Left lung (tissue), 10 donors: ENCODE measurements around the gene RTEL1. TPM values are rescaled to one million over a fixed set of nuclear protein-coding genes. Genes with fewer than 3 reads are reported as not detected.
"Not testable (repeated sequence)": the region's sequence is repeated elsewhere in the genome, so short reads cannot be mapped to it uniquely, and the experiment has no call there.

Experiments used
- ATAC-seq: fragments of 200-7000 bp; cut with Tn5 transposase; one replicate; pipeline ENCODE4 v1.9.1; 2020; ENCODE audit warnings: moderate library complexity
- DNase-seq, 4 donors: peaks; one replicate each; pipeline ENCODE4 v3.0.0-alpha.2; 2013 to 2020
- H3K27ac ChIP-seq, 2 donors: fragments of 200-600 bp; sonication (generic) in 1 of 2; one replicate each; pipeline versions ENCODE4 v1.5.0 to v1.8.0; 2020 to 2021
- H3K27me3 ChIP-seq, 2 donors: fragments of 200-600 bp; sonication (generic) in 1 of 2; one replicate each; pipeline versions ENCODE4 v1.5.0 to v1.8.0; 2020 to 2021
- H3K36me3 ChIP-seq, 2 donors: fragments of 200-600 bp; sonication (generic) in 1 of 2; one replicate each; pipeline versions ENCODE4 v1.5.0 to v1.8.0; 2020 to 2021
- H3K4me1 ChIP-seq, 2 donors: fragments of 200-600 bp; one replicate each; pipeline ENCODE4 v1.8.0; 2021
- H3K4me3 ChIP-seq, 2 donors: fragments of 200-600 bp; sonication (generic) in 1 of 2; one replicate each; pipeline versions ENCODE4 v1.5.0 to v1.8.0; 2020 to 2021; ENCODE audit warnings: mild to moderate bottlenecking in 1 of 2
- H3K9me3 ChIP-seq, 2 donors: fragments of 200-600 bp; sonication (generic) in 1 of 2; one replicate each; pipeline versions ENCODE4 v1.5.0 to v1.8.0; 2020 to 2021
- CTCF ChIP-seq, 2 donors: fragments of 200-600 bp; sonication (generic) in 1 of 2; IDR thresholded peaks; one replicate each; pipeline versions ENCODE4 v1.5.0 to v1.8.0; 2021; ENCODE audit warnings: antibody characterized with exemption in 2 of 2
- intact Hi-C, 2 donors: fragments of 100-400 bp; cut with DNase I; formaldehyde crosslinking; loops; one replicate each; pipeline versions ENCODE4 v1.11.2 to v1.14.2; 2022
- polyA plus RNA-seq, 6 donors: library from polyadenylated mRNA; unstranded; fragments of 120-200 nt; gene quantifications; one replicate each; pipeline ENCODE4 v1.2.1, GENCODE V29; 2013; ENCODE audit not compliant: insufficient read length in 6 of 6
- total RNA-seq, 2 donors: library from RNA; stranded (reverse); fragmentation: NEBNext Ultra II Directional; extraction: Animal tissue kit (Norgen Biotek cat#: 25700); gene quantifications; one replicate each; pipeline ENCODE4 v1.2.1, GENCODE V29; 2021
- donor health status: DM: no; HTN: yes; CAD: no.
- donor health status: DM: no; HTN: no; CAD: no.

The RTEL1 gene
- total and polyA plus RNA-seq, 8 donors, result 19.6 to 38.8 (median 22.4) TPM

GRCh38 chr20:63636752-63637628 lies 21.1 kb upstream of the RTEL1 start:
- no peak for ATAC-seq
- Histone ChIP-seq H3K4me3 (no peak overlapping the region), H3K36me3 (no peaks in the 10 kb centered on the region), H3K27ac (peak overlapping the region in 1 of 2 donors; percentile 60), H3K9me3 (no peaks in the 10 kb centered on the region), H3K4me1 (peaks cover 0 to 59% of the 10 kb centered on the region in 2 donors), H3K27me3 (no peaks in the 10 kb centered on the region)
- intact Hi-C loops, result no loop called here
- no peak for TF ChIP-seq CTCF (IDR thresholded peaks at IDR 0.05)
- no peak for DNase-seq

GRCh38 chr20:63639093-63639975 lies 18.8 kb upstream of the RTEL1 start:
- no peaks in the 10 kb centered on the region for H3K36me3 ChIP-seq
- no peaks in the 10 kb centered on the region for H3K9me3 ChIP-seq
- ATAC-seq, result no peak
- H3K27ac ChIP-seq, result peak overlapping the region; percentile 58 to 75
- peak overlapping the region in 1 of 2 donors; percentile 63 for H3K4me3 ChIP-seq
- peaks cover 0 to 65% of the 10 kb centered on the region in 2 donors for H3K4me1 ChIP-seq
- H3K27me3 ChIP-seq, result no peaks in the 10 kb centered on the region
- no peak for DNase-seq
- intact Hi-C loops, result no loop called here
- TF ChIP-seq CTCF (IDR thresholded peaks at IDR 0.05), result no peak

- no peaks in the 10 kb centered on the region for H3K36me3 ChIP-seq
- H3K27me3 ChIP-seq, result no peaks in the 10 kb centered on the region
- intact Hi-C loops, result no loop called here
- ATAC-seq (no peak), DNase-seq (peak in 1 of 4 donors; percentile 63)
- peak overlapping the region in 1 of 2 donors; percentile 63 for H3K4me3 ChIP-seq
- H3K9me3 ChIP-seq, result no peaks in the 10 kb centered on the region
- H3K4me1 ChIP-seq, result peaks cover 0 to 58% of the 10 kb centered on the region in 2 donors
- peak overlapping the region; percentile 58 to 75 for H3K27ac ChIP-seq
- no peak for TF ChIP-seq CTCF (IDR thresholded peaks at IDR 0.05)
Measured at GRCh38 chr20:63640086-63640485, 18.0 kb upstream of the RTEL1 start.

GRCh38 chr20:63640686-63641085 lies 17.4 kb upstream of the RTEL1 start:
- H3K9me3 ChIP-seq, H3K36me3 ChIP-seq, ATAC-seq, DNase-seq, H3K27me3 ChIP-seq, intact Hi-C loops: not testable (repeated sequence)
- Histone ChIP-seq H3K4me3 (peak overlapping the region in 1 of 2 donors; percentile 63), H3K4me1 (peaks cover 0 to 52% of the 10 kb centered on the region in 2 donors), H3K27ac (peak overlapping the region in 1 of 2 donors; percentile 75)

GRCh38 chr20:63641146-63641791 lies 16.8 kb upstream of the RTEL1 start:
- H3K9me3 ChIP-seq, result no peaks in the 10 kb centered on the region
- ATAC-seq, result peak; percentile 44
- no peak for TF ChIP-seq CTCF (IDR thresholded peaks at IDR 0.05)

More at GRCh38 chr20:63641146-63641791, 16.8 kb upstream of the RTEL1 start:
- Histone ChIP-seq H3K27ac (peak overlapping the region; percentile 84 to 94), H3K4me3 (peak overlapping the region; percentile 33 to 63), H3K36me3 (no peaks in the 10 kb centered on the region), H3K27me3 (no peaks in the 10 kb centered on the region), H3K4me1 (peaks cover 0 to 50% of the 10 kb centered on the region in 2 donors)
- peak in 1 of 4 donors; percentile 88 for DNase-seq
- intact Hi-C loops, result no loop called here
